ENCODE data around the gene UBE2QL1. TPM values are rescaled to one million over a fixed set of nuclear protein-coding genes. Genes with fewer than 3 reads are reported as not detected.

The UBE2QL1 gene
- total RNA-seq, 2 donors from 2014 or later, result 0.33 to 0.78 TPM

GRCh38 chr5:6516823-6517222 is 68.2 kb downstream of the UBE2QL1 start:
- WGBS, 2 donors, result 42 to 43% methylated on average over 4 of the region's 4 CpGs
- no peak for DNase-seq
- no peak for ATAC-seq
- Histone ChIP-seq H3K9me3 (no peaks in the 10 kb centered on the region), H3K27me3 (no peaks in the 10 kb centered on the region), H3K4me3 (no peak overlapping the region), H3K36me3 (replicated peaks in 1 of 2; ENCODE audit: insufficient read depth in 1 of 2, low read depth in 2 of 2) (no peaks in the 10 kb centered on the region), H3K4me1 (no peaks in the 10 kb centered on the region), H3K27ac (peak overlapping the region in 3 of 4 donors; percentile 9 to 32 (median 12))
- intact Hi-C loops (cut with DNase I), result no loop called here
- TF ChIP-seq CTCF (IDR thresholded peaks at IDR 0.05) (no peak), POLR2A (IDR thresholded peaks at IDR 0.05) (no peak)

- intact Hi-C loops (cut with DNase I), result no loop called here
- WGBS, 2 donors, result 54 to 63% methylated on average over 6 of the region's 6 CpGs
- Histone ChIP-seq H3K27me3 (no peaks in the 10 kb centered on the region), H3K27ac (peak overlapping the region in 3 of 4 donors; percentile 9 to 32 (median 12)), H3K4me1 (no peaks in the 10 kb centered on the region), H3K36me3 (replicated peaks in 1 of 2; ENCODE audit: insufficient read depth in 1 of 2, low read depth in 2 of 2) (no peaks in the 10 kb centered on the region), H3K4me3 (no peak overlapping the region), H3K9me3 (no peaks in the 10 kb centered on the region)
- no peak for DNase-seq
- peak; percentile 65 for ATAC-seq
- no peak for TF ChIP-seq CTCF (IDR thresholded peaks at IDR 0.05)
Observed at GRCh38 chr5:6517510-6517909, 68.9 kb downstream of the UBE2QL1 start.

GRCh38 chr5:6518298-6519057 is 69.8 kb downstream of the UBE2QL1 start:
- DNase-seq, result no peak
- ATAC-seq, result no peak
- Histone ChIP-seq H3K4me3 (no peak overlapping the region), H3K36me3 (replicated peaks in 1 of 2; ENCODE audit: insufficient read depth in 1 of 2, low read depth in 2 of 2) (no peaks in the 10 kb centered on the region), H3K27ac (no peak overlapping the region), H3K27me3 (no peaks in the 10 kb centered on the region), H3K9me3 (no peaks in the 10 kb centered on the region), H3K4me1 (no peaks in the 10 kb centered on the region)
- intact Hi-C loops (cut with DNase I), result no loop called here
- 71 to 76% methylated on average over 9 of the region's 9 CpGs for WGBS, 2 donors
- TF ChIP-seq POLR2A (IDR thresholded peaks at IDR 0.05), result no peak
- no peak for TF ChIP-seq CTCF (IDR thresholded peaks at IDR 0.05)

- Histone ChIP-seq H3K9me3 (no peaks in the 10 kb centered on the region), H3K4me3 (no peak overlapping the region), H3K27me3 (no peaks in the 10 kb centered on the region), H3K36me3 (replicated peaks in 1 of 2; ENCODE audit: insufficient read depth in 1 of 2, low read depth in 2 of 2) (no peaks in the 10 kb centered on the region), H3K4me1 (no peaks in the 10 kb centered on the region), H3K27ac (no peak overlapping the region)
- no peak for ATAC-seq
- 88 to 89% methylated on average over 4 to 5 of the region's 5 CpGs for WGBS, 2 donors
- intact Hi-C loops (cut with DNase I), result no loop called here
- DNase-seq, result no peak
- TF ChIP-seq CTCF (IDR thresholded peaks at IDR 0.05), result no peak
- no peak for TF ChIP-seq POLR2A (IDR thresholded peaks at IDR 0.05)
Observed at GRCh38 chr5:6520201-6520600, 71.5 kb downstream of the UBE2QL1 start.

GRCh38 chr5:6522331-6522730 is 73.7 kb downstream of the UBE2QL1 start:
- H3K27ac ChIP-seq, result no peak overlapping the region
- H3K36me3 ChIP-seq (replicated peaks in 1 of 2; ENCODE audit: insufficient read depth in 1 of 2, low read depth in 2 of 2), result no peaks in the 10 kb centered on the region
- ATAC-seq (no peak), DNase-seq (no peak)
- intact Hi-C loops (cut with DNase I), result no loop called here
- H3K9me3 ChIP-seq, result no peaks in the 10 kb centered on the region
- no peaks in the 10 kb centered on the region for H3K4me1 ChIP-seq
- H3K27me3 ChIP-seq, result no peaks in the 10 kb centered on the region
- 60 to 68% methylated on average over 16 of the region's 16 CpGs for WGBS, 2 donors
- TF ChIP-seq CTCF (IDR thresholded peaks at IDR 0.05), result no peak
- no peak for TF ChIP-seq POLR2A (IDR thresholded peaks at IDR 0.05)
- no peak overlapping the region for H3K4me3 ChIP-seq

All from body of pancreas (tissue), 4 donors.